Mesodermal cell (in vitro differentiated cells): ENCODE data around the gene RAB31.
A peak's percentile ranks its signal among the peaks of the same experiment; 100 is the strongest.

ENCODE experiments used
- H3K27ac ChIP-seq: 2 replicates; pipeline ENCODE4 v1.7.0; 2013; ENCODE audit warnings: mild to moderate bottlenecking, low read depth, low read length, moderate library complexity; ENCODE audit not compliant: severe bottlenecking
- H3K36me3 ChIP-seq: 2 replicates; pipeline ENCODE4 v1.7.1; 2013; ENCODE audit warnings: mild to moderate bottlenecking, low read length, moderate library complexity; ENCODE audit not compliant: control insufficient read depth, insufficient read depth
- H3K4me1 ChIP-seq: one replicate; pipeline ENCODE4 v1.7.1; 2013; ENCODE audit warnings: mild to moderate bottlenecking, low read length; ENCODE audit not compliant: insufficient read depth, control insufficient read depth, poor library complexity, severe bottlenecking
- H3K4me3 ChIP-seq: 2 replicates; pipeline ENCODE4 v1.7.0; 2013; ENCODE audit warnings: low read length, control low read depth, mild to moderate bottlenecking; ENCODE audit not compliant: insufficient read depth, poor library complexity, severe bottlenecking; ENCODE audit errors: extremely low read depth
- H3K9me3 ChIP-seq: 2 replicates; pipeline ENCODE4 v1.7.1; 2013; ENCODE audit warnings: mild to moderate bottlenecking, low read length, moderate library complexity; ENCODE audit not compliant: control insufficient read depth
- WGBS, 2 experiments: methylation state at CpG; one replicate each; pipeline ENCODE4 v1.1.5; 2013; ENCODE audit warnings: missing lambda C conversion rate in 2 of 2; ENCODE audit not compliant: insufficient coverage in 2 of 2; 5-methylcytosine and 5-hydroxymethylcytosine counted together

RAB31 gene

DNA sequence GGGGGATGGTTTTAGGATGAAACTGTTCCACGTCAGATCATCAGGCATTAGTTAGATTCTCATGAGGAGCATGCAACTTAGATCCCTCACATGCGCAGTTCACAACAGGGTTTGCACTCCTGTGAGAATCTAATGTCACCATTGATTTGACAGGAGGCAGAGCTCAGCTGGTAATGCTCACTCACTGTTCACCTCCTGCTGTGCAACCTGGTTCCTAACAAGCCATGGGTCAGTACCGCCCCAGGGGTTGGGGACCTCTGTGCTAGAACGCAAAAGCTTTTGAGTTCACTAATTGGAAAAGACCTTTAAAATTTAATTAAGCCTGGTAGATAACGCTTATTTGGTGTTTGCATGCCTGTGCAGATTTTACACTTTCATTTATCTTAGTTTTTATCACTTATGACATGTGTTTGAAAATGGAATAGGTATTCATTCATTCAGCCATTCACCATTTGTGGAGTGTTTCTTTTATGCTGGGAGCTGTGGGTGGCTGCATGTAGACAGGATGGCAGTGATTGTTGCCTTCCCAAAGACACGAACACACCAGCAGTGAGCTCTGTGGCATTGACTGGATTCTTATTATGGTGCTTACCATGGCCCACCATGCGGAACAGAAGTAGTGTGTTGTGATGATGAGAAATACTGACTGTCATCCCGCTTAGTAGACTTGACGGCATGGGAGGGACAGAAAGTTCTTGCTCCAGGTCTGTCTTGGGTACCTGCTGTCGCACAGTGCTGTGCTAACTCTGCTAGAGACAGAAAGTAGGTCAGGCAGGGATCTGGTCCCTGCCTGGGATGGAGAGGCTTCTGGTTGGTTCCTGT is 6.4 kb downstream of the RAB31 start:
- WGBS, 2 experiments: 94 to 98% methylated on average over 5 to 7 of the region's 10 CpGs
- Histone ChIP-seq H3K4me3 (no peak overlapping the region), H3K27ac (no peak overlapping the region)

DNA sequence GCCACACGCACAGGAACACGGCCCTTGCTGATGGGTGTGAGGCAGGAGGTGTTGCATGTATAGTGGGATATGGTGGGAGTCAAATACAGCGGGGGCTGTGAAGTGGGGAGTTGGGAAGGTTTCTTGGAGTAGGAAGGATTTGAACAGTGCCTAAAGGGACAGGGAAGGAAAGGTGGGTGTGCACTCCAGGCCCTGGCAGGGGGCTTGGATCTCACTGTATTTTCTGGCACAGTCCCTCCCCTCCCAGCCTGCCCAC is 6.9 kb downstream of the RAB31 start:
- Histone ChIP-seq H3K27ac (no peak overlapping the region), H3K4me3 (no peak overlapping the region), H3K9me3 (no peaks in the 10 kb centered on the region), H3K36me3 (peaks cover 58% of the 10 kb centered on the region), H3K4me1 (peaks cover 32% of the 10 kb centered on the region)
- WGBS, 2 experiments: 84 to 95% methylated on average over 3 of the region's 3 CpGs

More for the DNA sequence above, 6.4 kb downstream of the RAB31 start:
- Histone ChIP-seq H3K36me3 (peaks cover 58% of the 10 kb centered on the region), H3K4me1 (peaks cover 32% of the 10 kb centered on the region), H3K9me3 (no peaks in the 10 kb centered on the region)

DNA sequence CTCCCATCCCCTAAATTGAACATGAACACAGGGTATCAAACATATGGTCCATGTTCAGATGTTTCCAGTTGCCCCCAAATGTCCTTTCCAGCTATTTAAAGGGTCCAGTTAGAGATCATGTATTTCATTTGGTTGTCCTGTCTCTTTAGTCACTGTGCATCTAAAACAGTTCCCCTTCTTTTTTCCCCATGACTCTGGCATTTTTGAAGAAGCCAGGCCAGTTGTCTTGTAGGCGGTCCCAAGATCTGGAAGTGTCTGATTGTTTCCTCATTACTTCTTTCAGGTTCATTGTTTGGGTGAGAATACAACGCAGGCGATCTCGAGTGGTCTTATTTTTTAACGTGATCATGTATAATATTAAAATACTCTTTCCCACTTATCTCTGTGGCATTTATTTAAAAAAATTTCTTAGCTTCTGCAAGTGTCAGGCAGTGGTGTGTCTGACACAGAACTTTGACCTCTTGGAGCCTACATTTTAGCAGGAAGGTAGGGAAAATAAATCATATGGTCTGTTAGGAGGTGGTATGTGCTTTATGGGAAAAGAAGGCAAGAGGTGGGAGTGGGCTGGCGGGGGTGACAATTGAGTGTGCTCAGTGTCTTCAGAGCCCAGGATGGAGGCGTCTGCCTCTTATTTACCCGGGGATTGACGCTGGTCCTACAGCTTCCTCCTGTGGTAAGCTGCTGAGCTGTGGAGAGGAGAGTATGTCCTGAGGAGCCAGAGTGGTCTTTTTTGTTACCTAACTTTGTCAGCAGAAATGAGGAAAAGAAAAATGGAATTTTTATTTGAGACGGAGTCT is 8.1 kb downstream of the RAB31 start:
- 86 to 96% methylated on average over 4 to 6 of the region's 10 CpGs for WGBS, 2 experiments

DNA sequence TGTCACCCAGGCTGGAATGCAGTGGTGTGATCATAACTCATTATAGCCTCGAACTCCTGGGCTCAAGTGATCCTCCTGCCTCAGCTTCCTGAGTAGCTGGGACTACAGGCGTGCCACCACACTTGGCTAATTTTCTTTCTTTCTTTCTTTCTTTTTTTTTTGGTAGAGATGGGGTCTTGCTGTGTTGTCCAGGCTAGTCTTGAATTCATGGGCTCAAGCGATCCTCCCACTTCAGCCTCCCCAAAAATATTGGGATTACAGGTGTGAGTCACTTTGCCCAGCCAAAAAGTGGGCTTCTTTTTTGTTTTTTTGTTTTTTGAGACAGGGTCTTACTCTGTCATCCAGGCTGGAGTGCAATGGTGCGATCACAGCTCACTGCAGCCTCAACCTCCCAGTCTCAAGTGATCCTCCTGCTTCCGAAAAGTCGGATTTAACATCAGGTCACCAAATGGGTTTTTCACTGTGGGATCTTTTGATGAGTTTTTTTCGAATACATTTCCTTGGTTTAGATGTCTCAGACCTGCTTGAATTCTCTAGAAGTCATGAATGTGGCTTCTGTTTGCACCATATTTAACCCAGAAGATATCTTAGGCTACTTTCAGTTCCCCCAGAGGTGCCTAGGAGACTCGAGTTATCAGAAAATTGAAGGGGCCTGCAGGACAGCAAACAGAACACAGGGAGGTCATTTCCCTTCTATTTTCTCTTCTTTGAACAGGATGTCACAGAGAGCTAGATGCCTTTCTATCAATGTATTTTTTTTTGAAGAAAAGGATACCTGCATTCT is 8.9 kb downstream of the RAB31 start:
- 93 to 94% methylated on average over 4 to 7 of the region's 8 CpGs for WGBS, 2 experiments

More for the DNA sequence above, 8.1 kb downstream of the RAB31 start:
- no peak overlapping the region for H3K4me3 ChIP-seq
- peaks cover 63% of the 10 kb centered on the region for H3K36me3 ChIP-seq
- H3K27ac ChIP-seq: no peak overlapping the region
- no peaks in the 10 kb centered on the region for H3K9me3 ChIP-seq
- peaks cover 22% of the 10 kb centered on the region for H3K4me1 ChIP-seq

DNA sequence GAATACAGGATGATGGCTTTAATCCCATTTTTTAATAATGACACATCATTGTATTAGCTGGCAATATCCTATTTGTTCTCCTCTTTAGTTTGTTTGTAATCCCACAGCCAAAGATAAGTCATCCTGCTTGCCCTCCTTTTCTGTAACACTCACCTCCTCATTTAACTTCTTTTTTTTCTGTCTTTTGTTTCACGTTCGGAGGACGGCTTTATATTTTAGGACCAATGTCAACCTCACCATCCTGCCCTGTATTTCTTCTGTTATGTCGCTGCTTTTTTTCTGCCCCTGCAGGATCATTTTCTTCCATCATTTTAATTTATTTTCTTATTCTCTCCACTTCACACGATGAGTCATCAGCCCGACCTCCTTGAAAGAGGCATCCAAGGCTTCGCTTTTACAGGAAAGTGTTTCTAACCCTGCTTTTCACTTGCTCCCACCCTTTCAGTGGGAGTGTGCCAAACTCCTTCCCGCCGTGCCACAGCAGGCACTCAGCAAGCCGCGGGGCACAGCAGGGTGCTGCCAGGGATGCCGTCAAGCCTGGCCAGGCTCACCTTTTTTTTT is 11.4 kb downstream of the RAB31 start:
- Histone ChIP-seq H3K4me1 (peaks cover 9% of the 10 kb centered on the region), H3K36me3 (peaks cover 62% of the 10 kb centered on the region), H3K27ac (peak overlapping the region; percentile 57), H3K9me3 (peaks cover 4% of the 10 kb centered on the region), H3K4me3 (no peak overlapping the region)
- 64 to 67% methylated on average over 12 of the region's 12 CpGs for WGBS, 2 experiments

More for the DNA sequence above, 8.9 kb downstream of the RAB31 start:
- Histone ChIP-seq H3K9me3 (no peaks in the 10 kb centered on the region), H3K4me1 (peaks cover 26% of the 10 kb centered on the region), H3K36me3 (peaks cover 63% of the 10 kb centered on the region), H3K4me3 (no peak overlapping the region), H3K27ac (no peak overlapping the region)

DNA sequence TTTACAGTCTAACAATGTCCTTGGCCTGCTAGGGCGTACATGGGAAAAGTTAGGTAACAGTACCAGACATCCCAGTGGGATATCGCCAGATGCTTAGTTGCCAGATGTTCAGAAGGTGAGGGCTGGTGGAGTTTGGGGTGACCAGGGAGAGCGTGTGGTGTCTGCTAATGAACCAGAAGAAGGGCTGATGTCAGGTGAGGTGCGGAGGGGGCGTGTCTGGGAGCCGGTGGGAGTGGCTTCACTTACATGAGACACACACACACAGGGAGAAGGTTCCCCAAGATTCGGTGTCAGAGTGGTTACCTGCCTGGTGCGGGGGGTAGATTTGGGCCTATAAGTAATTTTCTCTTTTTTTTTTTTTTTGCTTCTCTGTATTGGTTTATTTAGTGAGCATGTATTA is 12.2 kb downstream of the RAB31 start:
- peaks cover 70% of the 10 kb centered on the region for H3K36me3 ChIP-seq
- H3K4me1 ChIP-seq: peaks cover 7% of the 10 kb centered on the region
- H3K9me3 ChIP-seq: peaks cover 4% of the 10 kb centered on the region
- no peak overlapping the region for H3K4me3 ChIP-seq
- H3K27ac ChIP-seq: no peak overlapping the region
- WGBS, 2 experiments: 96% methylated on average over 3 to 5 of the region's 8 CpGs

DNA sequence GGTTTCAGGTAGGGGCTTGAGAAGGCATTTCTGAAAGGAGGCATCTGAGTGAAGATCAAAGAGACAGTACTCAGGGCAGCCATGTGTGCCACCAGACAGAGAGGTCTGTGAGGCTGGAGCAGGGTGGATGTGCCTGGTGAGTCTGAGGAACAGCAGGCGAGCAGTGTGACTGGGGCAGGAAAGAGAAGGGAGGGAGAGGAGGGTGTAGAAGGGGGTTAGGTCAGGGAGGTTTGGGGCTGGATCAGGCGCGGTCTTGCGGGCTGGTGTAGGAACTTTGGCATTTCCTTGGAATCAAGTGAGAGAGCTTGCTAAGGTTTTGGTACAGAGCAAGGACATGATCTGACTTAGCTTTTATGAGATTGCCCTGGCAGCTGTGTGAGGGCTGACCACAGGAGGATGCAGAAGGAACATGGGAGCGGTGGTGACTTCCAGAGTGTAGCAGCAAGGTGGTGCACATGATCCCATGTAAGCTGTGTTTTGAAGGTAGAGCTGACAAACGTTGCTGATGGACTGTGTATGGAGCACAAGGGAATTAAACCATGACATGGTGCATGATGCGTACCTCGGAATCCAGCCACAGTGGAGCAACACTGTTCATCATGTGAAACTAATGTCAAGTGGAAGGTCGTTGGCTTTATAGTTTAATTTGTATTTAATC is 13.9 kb downstream of the RAB31 start:
- Histone ChIP-seq H3K27ac (no peak overlapping the region), H3K4me1 (peaks cover 9% of the 10 kb centered on the region), H3K9me3 (peaks cover 4% of the 10 kb centered on the region), H3K4me3 (no peak overlapping the region), H3K36me3 (peaks cover 83% of the 10 kb centered on the region)
- 96 to 98% methylated on average over 8 of the region's 9 CpGs for WGBS, 2 experiments

DNA sequence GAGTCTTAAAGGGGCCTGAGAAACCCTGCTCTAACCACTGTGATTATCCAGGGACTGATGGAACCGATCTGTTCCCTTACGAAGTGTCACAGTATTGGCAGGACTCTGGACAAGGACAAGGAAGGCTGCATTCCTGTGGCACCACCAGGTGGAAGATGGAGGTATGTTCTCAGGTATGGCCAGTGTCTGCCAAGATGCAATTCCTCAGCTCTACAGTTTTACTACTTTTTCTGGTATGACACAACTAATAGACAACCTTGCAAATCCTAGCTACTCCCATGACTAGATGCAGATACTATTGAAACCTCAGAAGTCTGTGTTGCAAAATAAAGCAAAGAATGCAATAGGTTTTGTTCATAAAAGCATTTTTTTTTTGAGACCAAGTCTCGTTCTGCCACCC is 14.6 kb downstream of the RAB31 start:
- Histone ChIP-seq H3K36me3 (peaks cover 83% of the 10 kb centered on the region), H3K4me3 (no peak overlapping the region), H3K4me1 (peaks cover 9% of the 10 kb centered on the region), H3K27ac (no peak overlapping the region), H3K9me3 (peaks cover 4% of the 10 kb centered on the region)
- 100% methylated on average over 2 to 3 of the region's 3 CpGs for WGBS, 2 experiments

DNA sequence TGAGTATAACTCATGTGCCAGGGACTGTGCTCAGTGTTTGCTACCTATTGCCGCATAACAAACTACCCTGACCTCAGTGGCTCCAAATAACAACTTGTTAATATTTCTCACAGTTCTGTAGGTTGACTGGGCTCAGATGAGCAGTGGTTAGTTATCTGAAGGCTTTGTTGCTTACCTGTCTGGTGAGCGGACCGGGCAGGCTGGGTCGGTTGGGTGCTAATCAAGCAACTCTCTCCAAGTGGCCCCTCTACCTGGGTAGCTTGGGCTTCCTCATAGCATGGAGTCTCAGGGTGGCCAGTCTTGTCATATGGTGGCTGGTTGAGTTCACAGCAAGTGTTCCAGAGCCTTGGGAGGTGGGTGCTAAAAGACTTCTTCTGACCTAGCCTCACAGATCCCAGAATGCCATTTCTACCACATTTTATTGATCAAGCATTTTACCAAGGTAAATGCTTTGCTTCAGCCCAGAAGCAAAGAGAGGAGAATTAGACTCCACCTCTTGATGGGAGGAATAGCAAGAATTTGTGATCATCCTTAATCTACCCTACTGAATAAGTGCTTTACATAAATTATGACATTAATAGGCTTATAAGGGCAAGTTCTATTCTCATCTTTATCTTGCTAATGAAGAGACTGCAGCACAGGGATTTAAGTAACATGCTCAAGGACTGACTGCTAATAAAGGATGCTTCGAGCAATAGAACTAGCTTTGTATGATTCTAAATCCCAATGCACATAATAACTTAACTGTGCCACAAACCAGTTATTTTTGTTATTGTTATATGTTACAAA is 16.9 kb downstream of the RAB31 start:
- H3K9me3 ChIP-seq: peaks cover 4% of the 10 kb centered on the region
- WGBS, 2 experiments: 100% methylated on average over 4 of the region's 5 CpGs; no CpG with 5 or more reads in 1 of the 2 experiments
- H3K27ac ChIP-seq: no peak overlapping the region
- peaks cover 72% of the 10 kb centered on the region for H3K36me3 ChIP-seq
- peaks cover 7% of the 10 kb centered on the region for H3K4me1 ChIP-seq
- no peak overlapping the region for H3K4me3 ChIP-seq
